Nephron progenitor cell (in vitro differentiated cells): ENCODE data around the gene HHLA2.

Experiments
- DNase-seq: peaks from one replicate; pipeline ENCODE4 v3.0.0; 2021
- H3K27ac Mint-ChIP-seq: 2 replicates; pipeline ENCODE4 v1.8.0; 2021; ENCODE audit warnings: mild to moderate bottlenecking, moderate library complexity, mixed read lengths
- H3K27me3 Mint-ChIP-seq: 2 replicates; pipeline ENCODE4 v1.8.0; 2021; ENCODE audit warnings: mild to moderate bottlenecking, low read depth, mixed read lengths; ENCODE audit not compliant: poor library complexity
- H3K36me3 Mint-ChIP-seq: 2 replicates; pipeline ENCODE4 v1.8.0; 2021; ENCODE audit warnings: low read depth, mixed read lengths
- H3K4me1 Mint-ChIP-seq: 2 replicates; pipeline ENCODE4 v1.8.0; 2021; ENCODE audit warnings: mixed read lengths
- H3K4me3 Mint-ChIP-seq: 2 replicates; pipeline ENCODE4 v1.8.0; 2021; ENCODE audit warnings: mild to moderate bottlenecking, moderate library complexity, mixed read lengths
- H3K9me3 Mint-ChIP-seq: 2 replicates; pipeline ENCODE4 v1.8.0; 2021; ENCODE audit warnings: mild to moderate bottlenecking, moderate library complexity, mixed read lengths
- CTCF ChIP-seq: fragments of 200-600 bp; sonication (generic); IDR thresholded peaks from 2 replicates; pipeline ENCODE4 v1.5.0; 2021; ENCODE audit warnings: antibody characterized with exemption

The HHLA2 gene

GRCh38 chr3:108346301-108347227 lies 50.2 kb downstream of the HHLA2 start:
- Mint-ChIP-seq H3K36me3 (no peaks in the 10 kb centered on the region), H3K9me3 (no peaks in the 10 kb centered on the region), H3K27me3 (peaks cover 6% of the 10 kb centered on the region), H3K27ac (peak overlapping the region; percentile 2), H3K4me1 (peaks cover 6% of the 10 kb centered on the region), H3K4me3 (no peak overlapping the region)
- no peak for TF ChIP-seq CTCF
- no peak for DNase-seq

GRCh38 chr3:108352176-108352575 lies 55.8 kb downstream of the HHLA2 start:
- no peak overlapping the region for H3K27ac Mint-ChIP-seq
- H3K36me3 Mint-ChIP-seq = no peaks in the 10 kb centered on the region
- DNase-seq = no peak
- H3K4me3 Mint-ChIP-seq = no peak overlapping the region
- no peaks in the 10 kb centered on the region for H3K27me3 Mint-ChIP-seq
- H3K9me3 Mint-ChIP-seq = no peaks in the 10 kb centered on the region
- no peak for TF ChIP-seq CTCF
- H3K4me1 Mint-ChIP-seq = no peaks in the 10 kb centered on the region

- Mint-ChIP-seq H3K9me3 (no peaks in the 10 kb centered on the region), H3K4me1 (no peaks in the 10 kb centered on the region), H3K27ac (no peak overlapping the region), H3K4me3 (no peak overlapping the region), H3K36me3 (no peaks in the 10 kb centered on the region), H3K27me3 (no peaks in the 10 kb centered on the region)
- DNase-seq = no peak
- no peak for TF ChIP-seq CTCF
These were observed 58.2 kb downstream of the HHLA2 start for GRCh38 chr3:108354562-108354961.

GRCh38 chr3:108357042-108357441 lies 60.7 kb downstream of the HHLA2 start:
- Mint-ChIP-seq H3K4me1 (no peaks in the 10 kb centered on the region), H3K4me3 (no peak overlapping the region), H3K9me3 (no peaks in the 10 kb centered on the region), H3K36me3 (no peaks in the 10 kb centered on the region), H3K27ac (no peak overlapping the region), H3K27me3 (no peaks in the 10 kb centered on the region)
- no peak for TF ChIP-seq CTCF
- no peak for DNase-seq

- DNase-seq = no peak
- Mint-ChIP-seq H3K27me3 (no peaks in the 10 kb centered on the region), H3K36me3 (no peaks in the 10 kb centered on the region), H3K27ac (no peak overlapping the region), H3K9me3 (no peaks in the 10 kb centered on the region), H3K4me3 (no peak overlapping the region), H3K4me1 (no peaks in the 10 kb centered on the region)
- TF ChIP-seq CTCF = no peak
These were observed 62.7 kb downstream of the HHLA2 start for GRCh38 chr3:108359011-108359410.

GRCh38 chr3:108376026-108376425 lies 79.7 kb downstream of the HHLA2 start:
- Mint-ChIP-seq H3K36me3 (no peaks in the 10 kb centered on the region), H3K27ac (peak overlapping the region; percentile 73), H3K4me1 (no peaks in the 10 kb centered on the region), H3K4me3 (no peak overlapping the region), H3K9me3 (peaks cover 8% of the 10 kb centered on the region), H3K27me3 (no peaks in the 10 kb centered on the region)
- no peak for DNase-seq
- TF ChIP-seq CTCF = no peak
